ENCODE measurements around the gene SCAI. TPM values are rescaled to one million over a fixed set of nuclear protein-coding genes. Genes with fewer than 3 reads are reported as not detected.

Gene SCAI
- total and polyA plus RNA-seq, 2 of the 4 experiments (the other 2 are of a cell fraction), result 3.6 to 14.5 TPM

DNA sequence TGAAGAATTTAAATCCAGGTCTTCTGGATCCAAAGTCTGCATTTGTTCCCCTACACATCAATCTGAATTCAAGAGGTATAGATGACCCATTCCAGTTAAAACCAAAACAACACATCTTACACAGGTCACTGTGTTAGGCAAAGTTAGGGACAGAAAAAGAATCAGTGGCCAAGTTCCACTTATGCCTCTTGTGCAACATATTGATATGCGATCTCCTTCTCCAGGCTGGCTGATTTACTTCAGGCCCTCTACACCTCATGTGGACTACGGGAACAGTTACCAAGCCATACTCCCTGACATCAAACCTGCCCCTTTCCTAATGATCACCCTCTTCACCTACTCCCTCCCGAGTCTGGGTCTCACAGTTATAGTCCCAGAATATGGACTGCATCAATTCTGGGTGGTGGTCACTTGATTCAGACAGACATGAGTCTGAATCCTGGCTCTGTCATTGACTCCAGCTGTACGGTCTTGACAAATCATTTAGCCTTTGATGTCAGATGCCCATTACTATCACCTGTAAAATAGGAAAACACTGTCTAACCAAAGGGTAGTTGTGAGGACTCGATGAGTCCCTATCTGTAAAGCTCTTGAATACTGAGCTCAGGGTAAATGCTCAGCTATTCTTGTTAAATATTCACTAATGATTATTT lies 228.4 kb downstream of the SCAI start:
- no peak for TF ChIP-seq MXI1 (IDR thresholded peaks at IDR 0.05; ENCODE audit: borderline replicate concordance, low read depth, low read length)
- no peak for TF ChIP-seq NFE2L2 (IDR thresholded peaks at IDR 0.05; ENCODE audit: low read depth, low read length)
- no peak for TF ChIP-seq FOS (IDR thresholded peaks at IDR 0.05; ENCODE audit: low read depth, low read length)
- TF ChIP-seq RFX5 (IDR thresholded peaks at IDR 0.05; ENCODE audit: low read depth, low read length), result no peak
- TF ChIP-seq CTCF (conservative IDR thresholded peaks at IDR 0.05; ENCODE audit: low read depth, low read length), result no peak
- TF ChIP-seq CHD1 (IDR thresholded peaks at IDR 0.05; ENCODE audit: low read depth, low read length), result no peak
- no peak for TF ChIP-seq CEBPB (IDR thresholded peaks at IDR 0.05; ENCODE audit: low read depth, low read length)
- no peak for TF ChIP-seq MAZ (IDR thresholded peaks at IDR 0.05; ENCODE audit: borderline replicate concordance, low read depth, low read length)
- TF ChIP-seq MAFK (IDR thresholded peaks at IDR 0.05; ENCODE audit: low read depth, low read length), result no peak
- no peak for TF ChIP-seq SMC3 (IDR thresholded peaks at IDR 0.05; ENCODE audit: low read depth, low read length)
- TF ChIP-seq ELK1 (IDR thresholded peaks at IDR 0.05; ENCODE audit: borderline replicate concordance, low read depth, low read length), result no peak
- TF ChIP-seq USF2 (IDR thresholded peaks at IDR 0.05; ENCODE audit: low read depth, low read length), result no peak
- TF ChIP-seq POLR2A (IDR thresholded peaks at IDR 0.05; ENCODE audit: low read depth, low read length), result no peak
- no peak for TF ChIP-seq RCOR1 (IDR thresholded peaks at IDR 0.05; ENCODE audit: insufficient replicate concordance, low read length)
- no peak for TF ChIP-seq RAD21 (IDR thresholded peaks at IDR 0.05; ENCODE audit: low read length)
- TF ChIP-seq BHLHE40 (IDR thresholded peaks at IDR 0.05; ENCODE audit: low read depth, low read length), result no peak
- Histone ChIP-seq H3K9me1 (ENCODE audit: insufficient read depth, low read length) (peaks cover 11% of the 10 kb centered on the region), H2AFZ (replicated peaks; ENCODE audit: low read length, poor library complexity) (no peak overlapping the region), H2AK5ac (ENCODE audit: low read depth, low read length) (no peak overlapping the region), H3K36me3 (ENCODE audit: control insufficient read depth, insufficient read depth, low read length) (peaks cover 41% of the 10 kb centered on the region), H2BK15ac (ENCODE audit: low read depth, low read length) (no peak overlapping the region), H3K79me1 (ENCODE audit: low read depth in 1 of 2, low read length in 2 of 2) (0 out of 4 replicates have a peak, but pooled peaks cover 0 to 3% of the 10 kb centered on the region in 2 experiments), H3K4me2 (ENCODE audit: low read depth, low read length) (no peak overlapping the region), H3K4ac (ENCODE audit: low read depth, low read length) (no peak overlapping the region), H2AK9ac (replicated peaks; ENCODE audit: low read depth, low read length, poor library complexity) (no peak overlapping the region), H3K27ac (ENCODE audit: insufficient read depth, low read length) (no peak overlapping the region), H3K18ac (ENCODE audit: low read depth, low read length) (no peak overlapping the region), H3K56ac (ENCODE audit: extremely low read depth, insufficient read depth, low read length) (no peak overlapping the region), H2BK5ac (ENCODE audit: low read depth, low read length, poor library complexity, severe bottlenecking) (no peak overlapping the region), H3K27me3 (ENCODE audit: control insufficient read depth, insufficient read depth, low read length) (no peaks in the 10 kb centered on the region), H3K9ac (ENCODE audit: low read depth, low read length) (no peak overlapping the region), H4K8ac (ENCODE audit: low read depth in 2 of 2, low read length in 2 of 2) (no peak overlapping the region), H4K91ac (ENCODE audit: insufficient read depth, low read depth, low read length) (no peak overlapping the region), H2BK120ac (ENCODE audit: low read depth, low read length) (no peak overlapping the region), H4K5ac (ENCODE audit: low read depth, low read length) (no peak overlapping the region), H3K4me3 (ENCODE audit: insufficient read depth, low read depth, low read length) (no peak overlapping the region), H3K4me1 (ENCODE audit: control insufficient read depth, insufficient read depth, low read length) (no peaks in the 10 kb centered on the region), H2BK20ac (ENCODE audit: low read depth, low read length) (no peak overlapping the region), H3K9me3 (ENCODE audit: control insufficient read depth, insufficient read depth, low read length) (no peaks in the 10 kb centered on the region), H3K23ac (ENCODE audit: low read depth, low read length) (no peak overlapping the region), H3K14ac (replicated peaks; ENCODE audit: low read depth, low read length) (no peak overlapping the region), H4K20me1 (ENCODE audit: insufficient read depth, low read length) (no peaks in the 10 kb centered on the region)
- BruUV-seq (replicated peaks), result no TSS peak
- dilution Hi-C loops (cut with HindIII; ENCODE audit: low sequenced_read_pairs, unreplicated experiment) (no loop called here), intact Hi-C loops (cut with micrococcal nuclease) (no loop called here), in situ Hi-C loops (cut with MboI; ENCODE audit: low sequenced_read_pairs) (loop anchor here (25.0 kb wide), 1 partner anchor 447 kb away; no protein-coding TSS in a partner anchor)
- CTCF ChIA-PET, result no interaction called here
- POLR2A ChIA-PET (ENCODE audit: unreplicated experiment), result no interaction called here
- WGBS, 2 experiments (ENCODE audit: extremely low coverage in 2 of 2, insufficient read length in 1 of 2), result no CpG with 5 or more reads among the region's 5 CpGs
- DNase-seq (no peak), ATAC-seq (ENCODE audit: low read depth) (no peak)
